Right atrium auricular region (tissue), 2 donors: Measurements from ENCODE around the gene TMEM139. TPM values are rescaled to one million over a fixed set of nuclear protein-coding genes. Genes with fewer than 3 reads are reported as not detected.
"Not testable (repeated sequence)": the region's sequence is repeated elsewhere in the genome, so short reads cannot be mapped to it uniquely, and the experiment has no call there.

ENCODE experiments used
- DNase-seq: peaks from one replicate; pipeline ENCODE4 v3.0.0-alpha.2; 2019; ENCODE audit warnings: low spot score
- H3K27ac ChIP-seq, 2 donors: fragments of 200-600 bp; sonication (generic); 1 replicate in 1 of 2; 2 replicates in 1 of 2; pipeline ENCODE4 v1.5.1; 2016 to 2019
- H3K27me3 ChIP-seq, 2 donors: fragments of 200-600 bp; sonication (generic); one replicate each; pipeline versions ENCODE4 v1.5.1 to v1.6.0; 2017 to 2019
- H3K36me3 ChIP-seq: fragments of 200-600 bp; sonication (generic); one replicate; pipeline ENCODE4 v1.5.1; 2016
- H3K4me1 ChIP-seq, 2 donors: fragments of 200-600 bp; sonication (generic); one replicate each; pipeline versions ENCODE4 v1.5.1 to v1.6.0; 2017 to 2019
- H3K4me3 ChIP-seq, 2 donors: fragments of 200-600 bp; sonication (generic); 1 replicate in 1 of 2; 2 replicates in 1 of 2; pipeline ENCODE4 v1.5.1; 2017 to 2019; ENCODE audit warnings: mild to moderate bottlenecking in 1 of 2, moderate library complexity in 1 of 2
- H3K9me3 ChIP-seq, 2 donors: fragments of 200-600 bp; sonication (generic); one replicate each; pipeline ENCODE4 v1.5.1; 2019
- CTCF ChIP-seq, 2 donors: fragments of 200-600 bp; sonication (generic); IDR thresholded peaks; one replicate each; pipeline ENCODE4 v1.5.1; 2019; ENCODE audit warnings: antibody characterized with exemption in 2 of 2
- total RNA-seq, 2 donors: library from RNA; depleted of rRNA; stranded (reverse); fragments of >200 nt; gene quantifications; one replicate each; pipeline ENCODE4 v1.1.0, GENCODE V29; 2016

The TMEM139 gene
- total RNA-seq, 2 donors from 2014 or later = 7.8 to 12.3 TPM

DNA sequence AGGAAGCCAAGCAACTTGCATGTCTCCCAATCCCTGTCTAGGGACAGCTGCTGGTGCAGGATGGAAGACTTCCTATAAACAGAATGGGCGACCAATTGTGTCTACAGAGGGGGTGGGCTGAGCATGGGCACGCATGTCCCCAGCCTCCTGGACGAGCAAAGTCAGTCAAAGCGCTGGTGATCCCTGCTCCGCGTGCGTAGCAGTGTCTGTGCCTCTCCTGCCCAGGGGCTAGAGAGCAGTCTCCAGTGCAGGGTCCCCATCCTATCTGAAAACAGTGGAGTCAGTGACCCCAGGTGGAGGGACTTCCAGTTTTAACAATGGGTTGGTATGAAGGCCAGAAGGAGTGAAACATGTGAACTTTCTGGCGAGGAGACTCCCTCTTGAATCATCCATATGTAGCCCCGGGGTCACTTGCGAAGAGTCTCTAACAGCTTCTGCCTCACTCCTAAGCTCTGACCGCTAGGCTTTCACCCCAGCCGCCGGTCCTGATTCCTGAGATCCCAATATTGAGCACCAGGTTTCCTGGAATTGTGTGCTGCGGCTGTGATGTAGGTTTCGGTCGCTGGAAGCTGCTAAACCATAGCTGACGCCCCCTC is 2.7 kb downstream of the TMEM139 start:
- peak overlapping the region; percentile 87 to 90 for H3K27ac ChIP-seq
- peaks cover 5% of the 10 kb centered on the region for H3K36me3 ChIP-seq
- no peaks in the 10 kb centered on the region for H3K9me3 ChIP-seq
- DNase-seq = no peak
- H3K4me1 ChIP-seq = peaks cover 0 to 42% of the 10 kb centered on the region in 2 donors
- no peaks in the 10 kb centered on the region for H3K27me3 ChIP-seq
- peak overlapping the region; percentile 93 to 94 for H3K4me3 ChIP-seq
- no peak for TF ChIP-seq CTCF (IDR thresholded peaks at IDR 0.05)

DNA sequence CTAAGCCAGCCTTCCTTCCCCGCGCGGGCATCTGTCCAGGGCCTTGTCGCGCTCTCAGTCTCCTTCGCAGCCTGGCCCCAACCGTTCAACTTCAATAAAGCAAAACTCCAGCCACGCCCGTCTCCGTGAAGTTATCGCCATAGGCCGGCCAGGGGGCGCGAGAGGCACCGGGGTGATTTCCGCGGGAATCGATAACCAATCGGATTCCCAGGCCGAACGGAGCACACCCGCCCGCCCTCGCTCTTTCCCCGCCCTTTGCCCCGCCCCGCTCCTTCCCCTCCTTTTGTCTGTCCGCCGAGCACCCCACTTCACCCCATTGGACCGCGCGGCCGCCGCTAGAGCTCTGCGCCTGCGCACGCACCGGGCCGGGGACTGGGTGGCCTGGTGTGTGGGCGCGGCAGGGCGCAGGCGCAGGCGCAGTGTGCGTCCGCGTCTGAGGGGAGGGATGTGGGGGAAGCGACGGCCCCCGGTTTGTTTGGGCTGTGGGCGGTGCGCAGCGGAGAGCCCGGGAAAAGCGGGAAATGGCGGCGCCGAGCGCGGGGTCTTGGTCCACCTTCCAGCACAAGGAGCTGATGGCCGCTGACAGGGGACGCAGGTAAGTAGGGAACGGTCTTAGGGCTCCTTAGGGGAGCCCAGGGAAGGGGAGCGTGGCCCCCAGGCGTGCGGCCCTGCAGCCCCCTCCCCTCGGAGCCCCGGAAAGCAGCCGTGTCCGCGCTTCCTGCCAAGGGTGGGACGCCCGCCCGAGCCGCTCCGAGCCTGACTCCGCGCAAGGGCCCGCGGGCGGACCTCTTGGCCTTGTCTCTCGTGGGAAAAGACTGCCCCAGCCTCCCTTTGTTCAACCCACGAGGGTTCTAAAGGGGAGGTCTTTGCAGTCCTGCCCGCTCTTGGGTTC is 3.4 kb downstream of the TMEM139 start, which contains the start of gene CASP2:
CASP2 (plus strand) TSS at position 417 of the 892 bp plus-strand sequence; CDS start at position 522, 105 bp downstream.
- Histone ChIP-seq H3K27ac (peak within 1 kb of the TSS; percentile 87 to 90), H3K4me3 (peak within 1 kb of the TSS; percentile 93 to 94), H3K36me3 (peaks cover 13% of the 10 kb centered on the region), H3K4me1 (peaks cover 0 to 42% of the 10 kb centered on the region in 2 donors), H3K9me3 (no peaks in the 10 kb centered on the region), H3K27me3 (no peaks in the 10 kb centered on the region)
- TF ChIP-seq CTCF (IDR thresholded peaks at IDR 0.05) = peak in 1 of 2 donors; percentile 44
- DNase-seq = peak; percentile 96

DNA sequence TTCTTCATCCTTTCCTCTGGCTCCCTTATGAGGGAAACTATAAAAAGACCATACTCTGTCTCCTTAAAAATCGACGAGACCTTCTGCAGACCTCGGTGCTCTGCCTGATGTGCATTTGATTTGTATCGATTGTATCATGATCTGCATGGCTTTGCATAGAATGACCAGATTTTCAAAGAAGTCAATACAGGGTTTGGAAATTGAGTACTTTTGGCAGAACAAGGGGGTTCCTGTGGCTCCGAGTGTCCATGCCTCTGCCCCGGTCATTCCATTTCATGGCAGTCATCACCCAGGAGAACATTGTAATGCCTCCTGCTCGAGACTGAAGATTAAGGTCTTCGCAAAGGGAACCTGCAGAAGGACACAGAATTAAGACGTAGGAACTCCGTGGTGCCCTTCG is 4.1 kb downstream of the TMEM139 start:
- Histone ChIP-seq H3K27me3 (no peaks in the 10 kb centered on the region), H3K4me3 (peak overlapping the region; percentile 93 to 94), H3K9me3 (no peaks in the 10 kb centered on the region), H3K4me1 (peaks cover 0 to 41% of the 10 kb centered on the region in 2 donors), H3K36me3 (peaks cover 19% of the 10 kb centered on the region), H3K27ac (peak overlapping the region; percentile 87 to 90)
- TF ChIP-seq CTCF (IDR thresholded peaks at IDR 0.05) = no peak
- no peak for DNase-seq

DNA sequence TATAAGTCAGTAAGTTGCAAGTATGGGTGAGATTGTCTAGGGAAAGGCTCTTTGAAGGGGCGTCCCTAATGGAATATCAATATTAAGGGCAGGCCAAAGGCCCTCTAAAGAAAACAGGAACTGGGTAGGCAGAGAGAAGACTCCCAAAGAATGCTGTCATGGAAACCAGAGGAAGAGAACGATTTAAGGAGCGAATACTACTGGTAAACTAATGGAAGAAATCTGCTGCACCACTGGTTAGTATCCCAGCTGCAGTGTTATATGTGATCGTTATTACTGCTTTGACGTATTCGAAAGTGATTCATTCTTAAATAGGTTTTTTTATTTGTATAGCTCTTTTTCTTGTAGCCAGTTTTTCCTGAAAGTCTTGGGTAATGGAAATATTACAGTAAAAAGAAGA is 4.7 kb downstream of the TMEM139 start:
- Histone ChIP-seq H3K9me3 (no peaks in the 10 kb centered on the region), H3K4me1 (peaks cover 0 to 35% of the 10 kb centered on the region in 2 donors), H3K4me3 (peak overlapping the region; percentile 93 to 94), H3K36me3 (peaks cover 25% of the 10 kb centered on the region), H3K27ac (peak overlapping the region; percentile 87 to 90), H3K27me3 (no peaks in the 10 kb centered on the region)
- no peak for TF ChIP-seq CTCF (IDR thresholded peaks at IDR 0.05)
- no peak for DNase-seq

- peaks cover 0 to 34% of the 10 kb centered on the region in 2 donors for H3K4me1 ChIP-seq
Observed at GRCh38 chr7:143289888-143290287, 5.1 kb downstream of the TMEM139 start.

GRCh38 chr7:143290293-143290692 is 5.5 kb downstream of the TMEM139 start:
- Histone ChIP-seq H3K27ac (no peak overlapping the region), H3K4me3 (no peak overlapping the region), H3K27me3 (no peaks in the 10 kb centered on the region), H3K9me3 (no peaks in the 10 kb centered on the region), H3K4me1 (peaks cover 0 to 34% of the 10 kb centered on the region in 2 donors), H3K36me3 (peaks cover 34% of the 10 kb centered on the region)
- DNase-seq = no peak
- TF ChIP-seq CTCF (IDR thresholded peaks at IDR 0.05) = no peak

More at GRCh38 chr7:143289888-143290287, 5.1 kb downstream of the TMEM139 start:
- not testable (repeated sequence) for H3K9me3 ChIP-seq, H3K27me3 ChIP-seq, H3K4me3 ChIP-seq, DNase-seq
- Histone ChIP-seq H3K36me3 (peaks cover 30% of the 10 kb centered on the region), H3K27ac (peak overlapping the region in 1 of 2 donors; percentile 90)
